ENCODE measurements around the gene ZDHHC14. TPM values are rescaled to one million over a fixed set of nuclear protein-coding genes. Genes with fewer than 3 reads are reported as not detected.

The ZDHHC14 gene
- total and polyA plus RNA-seq, 2 of the 8 experiments (the other 6 are each of a cell fraction or from before 2014, with no cell fraction given) = 2.9 to 5.3 TPM

DNA sequence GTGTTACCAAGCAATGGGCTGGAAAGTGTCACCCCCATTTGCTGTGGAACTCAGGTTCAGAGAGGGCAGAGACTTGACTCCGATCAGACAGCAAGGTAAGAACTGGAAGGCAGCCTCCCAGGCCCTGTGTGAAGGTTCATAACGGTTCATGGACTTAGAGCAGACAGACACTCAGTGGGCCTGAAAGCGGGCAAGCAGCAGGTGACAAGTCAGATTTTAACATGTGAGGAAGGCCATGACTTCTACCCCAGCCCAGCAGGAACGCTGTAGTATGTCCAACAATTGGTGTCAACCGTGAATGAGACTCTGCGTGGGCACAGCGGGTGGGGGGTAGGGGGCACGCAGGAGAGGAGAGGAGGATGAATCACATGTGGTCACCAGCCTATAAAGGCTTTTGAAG is 224.5 kb downstream of the ZDHHC14 start (continued):
- no peak for TF ChIP-seq CHD7 (IDR thresholded peaks at IDR 0.05; ENCODE audit: insufficient replicate concordance, low read length)
- no peak for TF ChIP-seq GTF2F1 (IDR thresholded peaks at IDR 0.05; ENCODE audit: borderline replicate concordance, low read depth, low read length)
- TF ChIP-seq MAX (IDR thresholded peaks at IDR 0.05) = no peak
- no peak for TF ChIP-seq BRCA1 (IDR thresholded peaks at IDR 0.05; ENCODE audit: low read depth, low read length)
- no peak for TF ChIP-seq TAF7 (optimal IDR thresholded peaks at IDR 0.05; ENCODE audit: borderline replicate concordance, low read depth, low read length)
